Measurements from ENCODE around the gene FBLN1. TPM values are rescaled to one million over a fixed set of nuclear protein-coding genes. Genes with fewer than 3 reads are reported as not detected.

Gene FBLN1
- total and polyA plus RNA-seq, 2 donors (not counting 3 experiments of a cell fraction or from before 2014, with no cell fraction given) = 1.2 to 4.0 TPM

DNA sequence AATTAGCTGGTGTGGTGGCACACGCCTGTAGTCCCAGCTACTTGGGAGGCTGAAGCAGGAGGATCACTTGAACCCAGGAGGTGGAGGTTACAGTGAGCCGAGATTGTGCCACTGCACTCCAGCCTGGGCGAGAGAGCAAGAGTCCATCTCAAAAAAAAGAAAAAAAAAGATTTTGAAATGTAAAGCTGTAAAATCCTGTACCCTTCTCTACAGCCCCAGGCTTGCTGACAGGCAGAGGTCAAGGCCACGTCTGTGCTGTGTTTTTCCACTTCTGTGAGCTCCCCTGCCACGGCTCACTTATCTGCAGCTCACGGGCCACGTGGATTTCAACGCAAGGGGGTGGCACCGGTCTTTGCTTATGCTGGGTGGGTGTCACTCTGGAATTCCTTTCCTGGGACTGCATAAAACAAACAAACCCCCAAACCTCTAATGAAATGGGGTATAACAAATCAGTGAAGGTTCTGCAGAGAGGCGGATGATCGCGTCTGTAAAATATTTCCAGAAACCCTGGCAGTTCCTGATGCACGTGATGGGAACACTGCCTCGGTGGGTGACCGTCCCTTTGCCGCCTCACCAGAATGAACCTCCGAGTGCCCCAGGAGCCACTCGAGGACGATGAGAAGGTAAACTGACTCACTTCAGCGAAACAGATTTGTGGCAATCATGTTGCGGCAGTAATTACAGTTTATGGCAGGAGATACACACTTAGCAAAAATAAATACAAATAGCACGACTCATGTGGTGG is 125.0 kb downstream of the FBLN1 start:
- Histone ChIP-seq H3K4me3 (replicated peaks in 1 of 3; ENCODE audit: insufficient read depth in 1 of 3, low read depth in 1 of 3, low read length in 3 of 3) (no peak overlapping the region), H3K4me2 (ENCODE audit: insufficient read depth, low read length) (no peak overlapping the region), H3K4me1 (ENCODE audit: control insufficient read depth, extremely low read depth, insufficient read depth, low read length) (no peaks in the 10 kb centered on the region), H2AFZ (ENCODE audit: low read depth, low read length) (no peak overlapping the region), H3K9me3 (replicated peaks; ENCODE audit: control insufficient read depth, insufficient read depth, low read length) (no peaks in the 10 kb centered on the region), H3K36me3 (ENCODE audit: control insufficient read depth in 2 of 2, extremely low read depth in 1 of 2, insufficient read depth in 2 of 2, low read length in 2 of 2) (no peaks in the 10 kb centered on the region), H3K9ac (replicated peaks; ENCODE audit: extremely low read depth, insufficient read depth, low read length) (no peak overlapping the region), H3K27me3 (ENCODE audit: control insufficient read depth in 2 of 2, insufficient read depth in 2 of 2, low read length in 2 of 2) (peaks cover 14 to 22% of the 10 kb centered on the region in 2 experiments), H3K9me1 (replicated peaks; ENCODE audit: control insufficient read depth, extremely low read depth, insufficient read depth, low read length) (no peaks in the 10 kb centered on the region), H3K27ac (ENCODE audit: insufficient read depth, low read depth, low read length) (no peak overlapping the region), H4K20me1 (replicated peaks; ENCODE audit: control insufficient read depth, extremely low read depth, insufficient read depth, low read length) (no peaks in the 10 kb centered on the region), H3K79me2 (ENCODE audit: control insufficient read depth, insufficient read depth, low read length) (no peaks in the 10 kb centered on the region)
- intact Hi-C loops (cut with micrococcal nuclease) = no loop called here
- POLR2A ChIA-PET = no interaction called here
- no peak for DNase-seq (ENCODE audit: low read depth, low spot score)
- no peak for TF ChIP-seq GATA2 (IDR thresholded peaks at IDR 0.05; ENCODE audit: insufficient read depth, insufficient read length, low read depth, low read length)
- TF ChIP-seq, protein P1, sequence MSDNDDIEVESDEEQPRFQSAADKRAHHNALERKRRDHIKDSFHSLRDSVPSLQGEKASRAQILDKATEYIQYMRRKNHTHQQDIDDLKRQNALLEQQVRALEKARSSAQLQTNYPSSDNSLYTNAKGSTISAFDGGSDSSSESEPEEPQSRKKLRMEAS (IDR thresholded peaks at IDR 0.05; ENCODE audit: insufficient read depth, insufficient read length) = no peak
- FAIRE-seq = no peak
- CTCF ChIA-PET = no interaction called here
- dilution Hi-C loops (cut with MboI; ENCODE audit: extremely low pct_ligation_motif_present, low sequenced_read_pairs) = no loop called here
- no TSS peak for BruUV-seq (replicated peaks)

DNA sequence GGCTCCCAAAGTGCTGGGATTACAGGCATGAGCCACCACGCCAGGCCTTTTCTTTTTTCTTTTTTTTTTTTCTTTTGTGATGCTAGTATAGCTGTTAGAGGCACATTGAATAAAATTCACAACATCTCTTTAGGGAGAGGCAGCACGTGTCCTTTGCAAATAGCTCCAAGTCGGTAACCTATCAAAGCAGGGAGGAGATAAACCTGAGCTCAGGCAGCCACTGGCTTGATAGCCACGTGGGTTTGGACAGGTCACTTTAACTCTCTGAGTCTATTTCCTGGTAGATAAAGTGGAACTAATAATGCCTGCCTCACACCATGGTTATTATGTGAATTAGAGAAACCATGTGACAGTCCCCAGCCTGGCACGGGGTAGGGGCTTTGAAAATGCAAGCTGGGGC is 125.8 kb downstream of the FBLN1 start:
- ChIA-PET POLR2A (no interaction called here), CTCF (interaction anchor here (1.0 to 1.1 kb wide), 2 partner anchors 9 to 50 kb away, joined by 3 to 5 read pairs; no protein-coding TSS in a partner anchor)
- TF ChIP-seq, protein P1 (IDR thresholded peaks at IDR 0.05; ENCODE audit: insufficient read depth, insufficient read length) = no peak
- no peak for TF ChIP-seq FOS (IDR thresholded peaks at IDR 0.05; ENCODE audit: borderline replicate concordance, insufficient read depth, low read length)
- Histone ChIP-seq H3K27me3 (ENCODE audit: control insufficient read depth in 2 of 2, insufficient read depth in 2 of 2, low read length in 2 of 2) (peaks cover 22 to 30% of the 10 kb centered on the region in 2 experiments), H2AFZ (ENCODE audit: low read depth, low read length) (no peak overlapping the region), H3K36me3 (ENCODE audit: control insufficient read depth in 2 of 2, extremely low read depth in 1 of 2, insufficient read depth in 2 of 2, low read length in 2 of 2) (no peaks in the 10 kb centered on the region), H3K4me1 (ENCODE audit: control insufficient read depth, extremely low read depth, insufficient read depth, low read length) (no peaks in the 10 kb centered on the region), H3K4me2 (ENCODE audit: insufficient read depth, low read length) (no peak overlapping the region), H3K4me3 (replicated peaks in 1 of 3; ENCODE audit: insufficient read depth in 1 of 3, low read depth in 1 of 3, low read length in 3 of 3) (no peak overlapping the region), H3K9ac (replicated peaks; ENCODE audit: extremely low read depth, insufficient read depth, low read length) (no peak overlapping the region), H3K9me1 (replicated peaks; ENCODE audit: control insufficient read depth, extremely low read depth, insufficient read depth, low read length) (no peaks in the 10 kb centered on the region), H4K20me1 (replicated peaks; ENCODE audit: control insufficient read depth, extremely low read depth, insufficient read depth, low read length) (no peaks in the 10 kb centered on the region), H3K27ac (ENCODE audit: insufficient read depth, low read depth, low read length) (no peak overlapping the region), H3K79me2 (ENCODE audit: control insufficient read depth, insufficient read depth, low read length) (no peaks in the 10 kb centered on the region), H3K9me3 (replicated peaks; ENCODE audit: control insufficient read depth, insufficient read depth, low read length) (no peaks in the 10 kb centered on the region)
- dilution Hi-C loops (cut with MboI; ENCODE audit: extremely low pct_ligation_motif_present, low sequenced_read_pairs) = no loop called here
- FAIRE-seq (no peak), DNase-seq (ENCODE audit: low read depth, low spot score) (no peak)
- no TSS peak for BruUV-seq (replicated peaks)
- intact Hi-C loops (cut with micrococcal nuclease) = no loop called here

Data from endothelial cell of umbilical vein (primary cell).